H9 (cell line): ENCODE measurements around the gene SNTG2. TPM values are rescaled to one million over a fixed set of nuclear protein-coding genes. Genes with fewer than 3 reads are reported as not detected.

Experiments
- DNase-seq: peaks from one replicate; pipeline ENCODE4 v3.0.0-alpha.2; 2017
- H2AFZ ChIP-seq: one replicate; pipeline ENCODE4 v1.6.1; 2013; ENCODE audit warnings: mild to moderate bottlenecking, low read length, control low read depth, moderate library complexity
- H2AK5ac ChIP-seq: 2 replicates; pipeline ENCODE4 v1.6.1; 2013; ENCODE audit warnings: low read length, control low read depth, mixed read lengths; ENCODE audit not compliant: insufficient read length
- H2BK120ac ChIP-seq: one replicate; pipeline ENCODE4 v1.6.1; 2013; ENCODE audit warnings: low read depth, mild to moderate bottlenecking, low read length, control low read depth, inconsistent platforms; ENCODE audit not compliant: poor library complexity, severe bottlenecking
- H2BK12ac ChIP-seq: 2 replicates; pipeline ENCODE4 v1.6.1; 2013; ENCODE audit warnings: low read length, control low read depth, mixed read lengths, low read depth; ENCODE audit not compliant: insufficient read length
- H2BK15ac ChIP-seq: 2 replicates; pipeline ENCODE4 v1.6.1; 2013; ENCODE audit warnings: low read depth, low read length, control low read depth
- H2BK20ac ChIP-seq: one replicate; pipeline ENCODE4 v1.6.1; 2013; ENCODE audit warnings: low read depth, mild to moderate bottlenecking, low read length, control low read depth, inconsistent platforms; ENCODE audit not compliant: poor library complexity, severe bottlenecking
- H2BK5ac ChIP-seq: 2 replicates; pipeline ENCODE4 v1.6.1; 2013; ENCODE audit warnings: low read length, control low read depth, mixed read lengths; ENCODE audit not compliant: insufficient read length
- H3K14ac ChIP-seq: 2 replicates; pipeline ENCODE4 v1.6.1; 2013; ENCODE audit warnings: low read length, control low read depth; ENCODE audit not compliant: insufficient read depth
- H3K18ac ChIP-seq: 2 replicates; pipeline ENCODE4 v1.6.1; 2013; ENCODE audit warnings: low read depth, mild to moderate bottlenecking, mixed read lengths, low read length, control low read depth; ENCODE audit not compliant: insufficient read length
- H3K23ac ChIP-seq: 2 replicates; pipeline ENCODE4 v1.6.1; 2013; ENCODE audit warnings: low read length, control low read depth, mixed read lengths, low read depth; ENCODE audit not compliant: insufficient read length
- H3K23me2 ChIP-seq: 2 replicates; pipeline ENCODE4 v1.6.1; 2013; ENCODE audit warnings: low read depth, mild to moderate bottlenecking, mixed read lengths, low read length, control low read depth; ENCODE audit not compliant: insufficient read length, poor library complexity, severe bottlenecking
- H3K27ac ChIP-seq: 2 replicates; pipeline ENCODE4 v1.5.1; 2013; ENCODE audit warnings: low read length, control low read depth, mixed read lengths, low read depth; ENCODE audit not compliant: insufficient read length
- H3K27me3 ChIP-seq: 2 replicates; pipeline ENCODE4 v1.6.1; 2013; ENCODE audit warnings: low read length, control low read depth, inconsistent platforms; ENCODE audit not compliant: insufficient read depth
- H3K4ac ChIP-seq: 2 replicates; pipeline ENCODE4 v1.6.1; 2013; ENCODE audit warnings: low read depth, mild to moderate bottlenecking, control low read depth, inconsistent platforms, low read length, moderate library complexity
- H3K4me1 ChIP-seq: 2 replicates; pipeline ENCODE4 v1.6.1; 2013; ENCODE audit warnings: low read length, control low read depth, inconsistent platforms; ENCODE audit not compliant: insufficient read depth
- H3K4me2 ChIP-seq: 2 replicates; pipeline ENCODE4 v1.6.1; 2013; ENCODE audit warnings: low read length, control low read depth, mixed read lengths; ENCODE audit not compliant: insufficient read length, insufficient read depth
- H3K56ac ChIP-seq: 2 replicates; pipeline ENCODE4 v1.6.1; 2013; ENCODE audit warnings: low read depth, mild to moderate bottlenecking, mixed read lengths, low read length, control low read depth; ENCODE audit not compliant: insufficient read length
- H3K79me1 ChIP-seq: 2 replicates; pipeline ENCODE4 v1.6.1; 2013; ENCODE audit warnings: low read depth, mild to moderate bottlenecking, moderate library complexity, low read length, control low read depth, inconsistent platforms; ENCODE audit not compliant: insufficient read depth, poor library complexity, severe bottlenecking
- H3K79me2 ChIP-seq: 2 replicates; pipeline ENCODE4 v1.6.1; 2013; ENCODE audit warnings: low read length, control low read depth, inconsistent platforms; ENCODE audit not compliant: insufficient read depth
- H3K9ac ChIP-seq: 2 replicates; pipeline ENCODE4 v1.6.1; 2013; ENCODE audit warnings: low read length, control low read depth, mixed read lengths; ENCODE audit not compliant: insufficient read length; ENCODE audit errors: extremely low read depth
- H3K9me3 ChIP-seq: one replicate; pipeline ENCODE4 v1.6.1; 2013; ENCODE audit warnings: low read depth, low read length, inconsistent platforms; ENCODE audit not compliant: control insufficient read depth
- H3T11ph ChIP-seq: one replicate; pipeline ENCODE4 v1.6.1; 2013; ENCODE audit warnings: mild to moderate bottlenecking, low read length, control low read depth, inconsistent platforms
- H4K20me1 ChIP-seq: one replicate; pipeline ENCODE4 v1.6.1; 2013; ENCODE audit not compliant: control insufficient read depth, insufficient read length, insufficient read depth
- H4K5ac ChIP-seq: 2 replicates; pipeline ENCODE4 v1.6.1; 2013; ENCODE audit warnings: low read depth, mild to moderate bottlenecking, mixed read lengths, low read length, control low read depth; ENCODE audit not compliant: insufficient read length
- H4K8ac ChIP-seq: replicated peaks from 2 replicates; pipeline ENCODE4 v1.6.1; 2013; ENCODE audit warnings: low read length, control low read depth, mixed read lengths, low read depth; ENCODE audit not compliant: insufficient read length
- H4K91ac ChIP-seq: 2 replicates; pipeline ENCODE4 v1.6.1; 2013; ENCODE audit warnings: low read depth, mild to moderate bottlenecking, moderate library complexity, mixed read lengths, low read length, control low read depth; ENCODE audit not compliant: insufficient read length
- H3K27ac Mint-ChIP-seq, 3 experiments: 2 replicates in 2 of 3; 3 replicates in 1 of 3; pipeline ENCODE4 v1.8.0; 2020 to 2021; ENCODE audit warnings: mixed read lengths in 3 of 3, mild to moderate bottlenecking in 1 of 3, moderate library complexity in 1 of 3
- H3K27me3 Mint-ChIP-seq: 2 replicates; pipeline ENCODE4 v1.8.0; 2021; ENCODE audit warnings: low read depth, mild to moderate bottlenecking, moderate library complexity, mixed read lengths
- H3K36me3 Mint-ChIP-seq, 3 experiments: 2 replicates in 2 of 3; 3 replicates in 1 of 3; pipeline ENCODE4 v1.8.0; 2020 to 2021; ENCODE audit warnings: low read depth in 3 of 3, mixed read lengths in 3 of 3; ENCODE audit not compliant: insufficient read depth in 1 of 3
- H3K4me1 Mint-ChIP-seq, 2 experiments: 2 replicates each; pipeline ENCODE4 v1.8.0; 2020; ENCODE audit warnings: mixed read lengths in 2 of 2
- H3K4me3 Mint-ChIP-seq, 2 experiments: 2 replicates in 1 of 2; 3 replicates in 1 of 2; pipeline ENCODE4 v1.8.0; 2020 to 2021; ENCODE audit warnings: mild to moderate bottlenecking in 2 of 2, mixed read lengths in 2 of 2, moderate library complexity in 1 of 2
- H3K9me3 Mint-ChIP-seq, 2 experiments: 2 replicates in 1 of 2; 3 replicates in 1 of 2; pipeline ENCODE4 v1.8.0; 2020; ENCODE audit warnings: mild to moderate bottlenecking in 2 of 2, mixed read lengths in 2 of 2, moderate library complexity in 1 of 2
- CTCF ChIP-seq: fragments of 200-600 bp; sonication (generic); conservative IDR thresholded peaks from 3 replicates; pipeline ENCODE4 v1.8.0; 2021; ENCODE audit warnings: antibody characterized with exemption, mild to moderate bottlenecking
- WGBS: extraction: QIAGEN DNeasy Blood & Tissue Kit; methylation state at CpG from one replicate; pipeline ENCODE4 v1.1.7; 2013; ENCODE audit warnings: missing lambda C conversion rate, low lambda C conversion rate, mixed read lengths; ENCODE audit not compliant: insufficient read length; ENCODE audit errors: extremely low coverage; 5-methylcytosine and 5-hydroxymethylcytosine counted together
- total RNA-seq: library from RNA; stranded (reverse); gene quantifications from 2 replicates; pipeline ENCODE4 v1.2.1, GENCODE V29; 2021

The SNTG2 gene
- total RNA-seq, 1 experiment from 2014 or later: 13.2 TPM

GRCh38 chr2:1011985-1012384 is 61.3 kb downstream of the SNTG2 start:
- Histone ChIP-seq H4K8ac (no peak overlapping the region), H2BK20ac (no peak overlapping the region), H3K9ac (no peak overlapping the region), H3K56ac (no peak overlapping the region), H4K91ac (no peak overlapping the region), H3K9me3 (no peaks in the 10 kb centered on the region), H3K18ac (no peak overlapping the region), H3K27me3 (no peaks in the 10 kb centered on the region), H3K79me2 (no peaks in the 10 kb centered on the region; the same call in 1 of the 2 replicates), H3K23ac (peak overlapping the region; percentile 83), H4K5ac (no peak overlapping the region), H3K4ac (no peak overlapping the region), H3K23me2 (no peaks in the 10 kb centered on the region), H2AK5ac (no peak overlapping the region), H2BK12ac (no peak overlapping the region), H3T11ph (no peak overlapping the region), H3K4me1 (no peaks in the 10 kb centered on the region; the same call in 1 of the 2 replicates), H3K4me2 (no peak overlapping the region), H3K27ac (no peak overlapping the region), H4K20me1 (no peaks in the 10 kb centered on the region), H2AFZ (no peak overlapping the region), H2BK15ac (no peak overlapping the region), H2BK5ac (no peak overlapping the region), H3K79me1 (peaks cover 6% of the 10 kb centered on the region), H3K14ac (no peak overlapping the region), H2BK120ac (no peak overlapping the region)
- no peak for TF ChIP-seq CTCF
- Mint-ChIP-seq H3K4me3 (no peak overlapping the region), H3K36me3 (no peaks in the 10 kb centered on the region; a peak in 3 of 7 replicates), H3K4me1 (peaks cover 13 to 14% of the 10 kb centered on the region in 2 experiments), H3K27me3 (peaks cover 2% of the 10 kb centered on the region), H3K9me3 (no peaks in the 10 kb centered on the region), H3K27ac (no peak overlapping the region)
- no CpG with 5 or more reads among the region's 7 CpGs for WGBS
- DNase-seq: no peak
